ENCODE data around the gene GRAMD4. TPM values are rescaled to one million over a fixed set of nuclear protein-coding genes. Genes with fewer than 3 reads are reported as not detected.

GRAMD4 gene
- total RNA-seq, 1 experiment from 2014 or later, result 8.3 TPM

DNA sequence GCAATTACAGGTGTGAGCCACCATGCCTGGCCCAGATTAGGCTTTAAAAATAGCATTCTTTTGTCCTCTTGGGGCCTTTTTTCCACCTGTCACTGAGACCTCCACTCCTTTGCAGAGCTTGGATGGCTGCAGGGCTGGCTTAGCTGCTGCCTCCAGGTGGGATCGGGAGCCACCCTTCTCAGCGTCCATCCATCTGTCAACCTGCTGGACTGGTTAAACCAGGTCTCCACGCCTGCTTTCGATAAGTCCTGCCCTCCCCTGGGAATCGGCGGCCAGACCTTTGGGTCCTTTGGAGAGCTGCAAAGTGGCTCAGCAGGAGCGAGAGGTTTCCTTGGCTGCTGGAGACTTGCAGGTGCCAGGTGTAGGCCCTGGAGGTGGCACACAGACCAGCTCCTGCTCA, 23.4 kb upstream of the GRAMD4 start:
- no peak for DNase-seq (ENCODE audit: low read depth)

DNA sequence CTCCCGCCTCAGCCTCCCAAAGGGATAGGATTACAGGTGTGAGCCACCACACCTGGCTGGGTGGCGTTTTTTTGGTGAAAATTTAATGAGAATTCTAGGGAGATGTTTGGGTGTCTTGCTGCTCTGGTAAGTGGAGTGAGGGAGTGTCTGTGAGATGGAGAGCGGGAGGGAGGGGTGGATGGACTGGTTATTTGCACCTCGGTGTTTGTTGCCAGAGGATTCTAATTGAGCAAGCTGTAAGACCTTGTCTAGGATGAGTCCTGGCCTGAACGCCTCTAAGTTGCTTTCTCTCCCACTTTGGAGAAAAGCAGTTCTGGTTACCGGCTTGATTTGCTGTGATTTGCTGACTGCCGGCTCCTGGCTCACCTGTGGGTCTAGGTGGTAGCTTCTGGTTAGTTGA, 22.0 kb upstream of the GRAMD4 start:
- no peak for DNase-seq (ENCODE audit: low read depth)

DNA sequence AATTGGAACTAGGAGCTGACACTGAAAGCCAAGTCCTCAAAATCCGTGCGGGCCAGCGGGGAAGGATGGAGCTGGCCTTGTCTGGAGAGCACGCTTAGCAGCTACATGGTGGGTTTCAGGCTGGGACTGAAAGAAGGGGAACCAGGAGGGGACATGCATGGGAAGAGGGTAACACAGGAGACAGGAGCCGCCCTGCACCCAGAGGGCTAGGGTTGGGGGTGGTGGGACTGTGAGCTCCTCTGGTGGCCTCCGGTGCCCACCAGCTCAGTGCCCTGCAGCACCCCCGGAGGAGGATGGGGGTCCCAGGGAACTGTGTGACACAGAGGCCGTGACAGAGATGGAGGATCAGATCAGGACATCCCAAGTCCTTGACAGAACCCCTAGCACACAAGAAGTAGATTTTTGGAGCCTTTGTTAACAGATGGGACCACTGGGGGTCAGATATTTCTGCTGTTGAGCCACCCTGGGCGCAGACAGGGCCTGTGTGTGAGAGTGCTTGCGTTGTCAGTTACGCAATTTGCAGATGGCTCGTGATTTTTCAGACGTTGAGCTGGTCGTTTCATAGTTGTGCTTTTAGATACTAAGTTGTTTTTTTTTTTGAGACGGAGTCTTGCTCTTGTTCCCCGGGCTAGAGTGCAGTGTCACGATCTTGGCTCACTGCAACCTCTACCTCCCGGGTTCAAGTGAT, 21.3 kb upstream of the GRAMD4 start:
- DNase-seq (ENCODE audit: low read depth), result no peak

DNA sequence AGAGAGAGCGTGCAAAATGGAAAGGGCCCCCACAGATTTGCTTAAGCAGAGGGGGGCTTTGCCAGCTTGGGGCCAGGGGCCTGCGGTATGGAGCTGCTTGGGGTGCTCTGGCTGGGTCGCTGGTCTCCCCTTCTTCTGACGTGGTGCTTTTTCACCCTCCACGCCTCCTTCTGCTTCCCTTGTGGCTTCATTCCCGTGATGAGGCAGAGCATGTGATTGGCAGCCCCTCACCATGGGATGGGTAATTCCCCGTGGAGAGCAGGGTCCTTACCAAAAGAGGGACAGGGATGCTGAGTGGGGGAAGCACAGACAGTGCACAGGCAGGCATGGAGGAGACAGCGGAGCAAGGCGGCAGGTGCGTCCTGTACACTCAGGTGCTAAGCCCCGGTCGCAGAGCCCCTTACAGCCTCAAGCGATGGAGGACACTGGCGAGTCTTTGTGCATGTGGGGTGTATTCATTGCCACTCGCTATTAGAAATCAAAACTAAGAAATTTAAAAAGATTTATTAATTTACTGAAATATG, 19.9 kb upstream of the GRAMD4 start:
- no peak for DNase-seq (ENCODE audit: low read depth)

DNA sequence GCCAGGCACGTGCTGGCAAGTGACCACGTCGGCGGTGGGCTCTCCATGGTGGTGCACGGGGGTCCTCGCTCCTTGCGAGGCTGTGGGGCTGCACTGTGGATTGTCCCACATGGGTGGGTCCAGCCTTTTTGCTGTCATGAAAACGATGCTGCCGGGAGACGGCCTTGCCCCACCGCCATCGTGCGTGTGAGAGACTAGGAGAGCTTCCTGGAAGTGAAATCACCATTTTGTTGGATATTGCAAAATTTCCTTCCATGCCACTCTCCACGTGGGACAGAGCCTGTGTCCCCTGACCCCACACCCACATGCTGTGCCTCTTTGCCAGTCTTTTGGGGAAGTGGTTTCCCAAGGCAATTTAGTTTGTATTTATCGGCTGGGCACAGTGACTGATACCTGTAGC, 18.2 kb upstream of the GRAMD4 start:
- no peak for DNase-seq (ENCODE audit: low read depth)

DNA sequence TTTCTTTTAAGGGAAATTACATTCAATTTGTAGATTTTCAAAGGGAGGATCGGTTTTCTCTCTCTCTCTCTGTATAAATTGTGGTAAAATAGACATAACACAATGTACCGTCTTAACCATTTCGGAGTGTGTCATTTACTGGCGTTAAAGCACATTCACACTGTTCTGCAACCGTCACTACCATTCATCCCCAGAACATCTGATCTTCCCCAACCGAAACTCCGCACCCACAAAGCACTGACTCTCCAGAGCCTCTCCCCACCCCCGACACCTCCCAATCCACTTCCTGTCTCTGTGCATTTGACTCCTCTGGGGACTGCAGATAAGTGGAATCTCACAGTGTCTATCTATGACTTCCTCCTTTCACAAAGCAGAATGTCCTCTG, 15.9 kb upstream of the GRAMD4 start:
- DNase-seq (ENCODE audit: low read depth), result no peak

DNA sequence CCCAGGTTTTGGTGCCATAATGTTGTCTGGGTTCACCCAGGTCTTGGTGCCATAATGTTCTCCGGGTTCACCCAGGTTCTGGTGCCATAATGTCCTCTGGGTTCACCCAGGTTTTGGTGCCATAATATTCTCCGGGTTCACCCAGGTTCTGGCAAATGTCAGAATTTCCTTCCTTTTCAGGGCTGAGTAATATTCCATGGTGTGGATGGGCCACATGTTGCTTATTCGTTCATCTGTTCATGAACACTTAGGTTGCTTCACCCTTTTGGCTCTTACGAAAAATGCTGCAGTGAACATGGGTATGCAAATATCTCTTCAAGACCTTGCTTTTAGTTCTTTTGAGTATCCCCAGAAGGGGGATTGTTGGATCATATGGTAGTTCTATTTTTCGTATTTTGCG, 15.1 kb upstream of the GRAMD4 start:
- DNase-seq (ENCODE audit: low read depth), result no peak

DNA sequence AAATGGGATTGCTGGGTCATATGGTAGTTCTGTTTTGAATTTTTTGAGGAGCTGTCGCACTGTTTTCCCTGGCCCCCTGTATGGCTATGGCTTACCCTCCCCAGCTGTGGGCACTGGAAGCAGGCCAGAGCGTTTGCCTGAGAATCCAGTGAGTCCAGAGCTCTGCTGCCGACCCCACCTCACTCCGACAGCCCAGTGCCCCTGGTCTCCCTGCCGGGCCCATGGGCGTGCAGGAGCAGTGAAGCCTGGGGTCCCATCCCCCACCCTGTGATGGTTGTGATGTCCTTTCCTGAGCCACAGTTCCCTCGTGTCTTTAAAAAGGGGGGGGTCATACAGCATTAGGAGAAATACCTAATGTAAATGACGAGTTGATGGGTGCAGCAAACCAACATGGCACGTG, 13.3 kb upstream of the GRAMD4 start:
- no peak for DNase-seq (ENCODE audit: low read depth)

DNA sequence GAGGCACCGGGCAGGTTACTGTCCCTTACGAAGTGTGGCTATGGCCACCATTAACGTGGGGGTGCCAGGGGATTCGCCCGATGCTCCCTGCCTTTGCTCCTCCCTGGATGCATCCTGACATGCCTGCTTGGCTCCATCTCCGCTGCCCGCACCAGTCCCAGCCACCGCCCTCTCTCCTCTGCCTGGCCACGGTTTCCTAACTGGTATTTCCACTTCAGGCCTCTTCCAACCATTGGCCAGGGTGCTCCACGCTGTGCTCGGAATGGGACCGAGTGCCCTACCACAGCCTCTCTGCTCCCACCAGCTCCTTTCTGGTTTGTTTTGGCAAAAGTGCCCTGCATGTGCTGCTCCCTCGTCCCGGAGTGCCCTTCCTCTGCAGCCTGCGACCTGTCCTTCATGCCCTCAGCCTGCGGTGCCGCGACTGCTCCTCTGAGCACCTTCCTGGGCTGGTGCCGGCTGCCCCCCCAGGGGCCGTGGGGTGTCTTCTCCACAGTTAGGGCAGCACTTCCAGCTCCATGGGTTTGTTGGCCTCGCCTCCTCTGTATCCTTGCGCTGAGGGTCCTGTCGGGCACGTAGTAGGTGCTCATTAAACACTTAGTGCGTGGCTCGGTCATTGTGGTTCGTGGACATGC, 12.6 kb upstream of the GRAMD4 start:
- no peak for DNase-seq (ENCODE audit: low read depth)

DNA sequence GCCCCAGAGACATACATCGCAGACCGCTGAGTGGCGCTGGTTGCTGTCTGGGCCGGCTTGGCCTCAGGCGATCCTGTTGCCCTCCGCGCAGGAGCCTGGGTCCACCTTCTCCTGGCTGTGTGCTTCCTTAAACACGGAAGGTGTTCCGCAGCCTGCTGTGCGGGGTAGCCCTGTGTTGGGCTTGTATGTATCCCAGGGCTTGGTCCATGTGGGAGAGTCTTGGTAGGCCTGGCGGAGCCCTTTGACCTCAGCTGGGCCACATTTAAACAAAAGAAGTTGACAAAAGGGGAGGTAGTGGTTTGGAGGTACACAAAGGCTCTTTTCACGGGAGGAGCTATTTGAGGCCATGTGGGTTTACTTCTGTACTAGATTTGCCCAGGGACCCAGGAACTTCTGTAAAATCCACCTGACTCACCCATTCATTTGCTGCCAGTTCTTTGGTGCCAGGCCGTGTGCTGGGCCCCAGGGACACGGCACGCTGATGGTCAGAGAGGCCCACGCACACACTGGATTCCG, 11.0 kb upstream of the GRAMD4 start:
- DNase-seq (ENCODE audit: low read depth), result no peak

DNA sequence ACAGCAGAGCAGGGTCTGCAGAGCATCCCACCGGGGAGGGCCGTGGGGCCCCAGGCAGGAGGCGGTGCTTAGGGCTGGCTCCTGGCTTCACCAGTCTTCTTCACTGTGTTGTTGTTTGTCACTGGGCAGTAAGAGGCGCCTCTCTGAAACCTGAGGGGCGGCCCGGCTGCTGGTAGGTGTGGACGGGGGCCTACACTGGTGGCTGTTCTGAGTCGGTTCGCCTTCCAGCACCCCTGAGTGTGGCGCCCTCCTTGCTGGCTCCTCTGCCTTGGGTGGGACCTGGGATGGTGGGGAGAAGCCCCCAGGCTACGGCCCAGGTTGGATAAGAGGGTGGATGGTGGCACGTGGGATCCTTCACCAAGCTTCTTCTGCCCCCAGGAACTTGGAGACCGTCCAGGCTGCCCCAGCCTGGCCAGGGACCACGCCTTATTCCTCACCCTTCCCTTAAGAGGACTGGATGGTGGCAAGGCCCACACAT, 10.4 kb upstream of the GRAMD4 start:
- no peak for DNase-seq (ENCODE audit: low read depth)

DNA sequence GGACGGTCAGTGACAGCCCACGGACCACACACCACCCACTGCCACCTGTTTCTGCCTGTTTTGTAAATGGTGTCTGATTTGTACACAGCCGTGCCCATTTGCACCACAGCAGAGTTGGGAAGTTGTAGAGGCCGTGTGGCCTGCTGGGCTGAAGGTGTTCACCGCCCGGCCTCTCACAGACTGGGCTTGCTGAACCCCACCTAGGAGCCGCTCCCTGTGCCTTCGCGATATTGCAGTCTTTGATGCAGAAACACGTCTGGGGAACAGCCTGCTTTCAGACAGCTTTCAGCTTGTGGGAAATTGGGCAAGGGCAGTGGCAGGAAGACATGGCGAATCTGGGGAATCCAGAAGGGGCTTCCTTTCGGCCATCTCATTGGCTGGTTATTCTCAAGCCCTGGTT, 9.8 kb upstream of the GRAMD4 start:
- no peak for DNase-seq (ENCODE audit: low read depth)

DNA sequence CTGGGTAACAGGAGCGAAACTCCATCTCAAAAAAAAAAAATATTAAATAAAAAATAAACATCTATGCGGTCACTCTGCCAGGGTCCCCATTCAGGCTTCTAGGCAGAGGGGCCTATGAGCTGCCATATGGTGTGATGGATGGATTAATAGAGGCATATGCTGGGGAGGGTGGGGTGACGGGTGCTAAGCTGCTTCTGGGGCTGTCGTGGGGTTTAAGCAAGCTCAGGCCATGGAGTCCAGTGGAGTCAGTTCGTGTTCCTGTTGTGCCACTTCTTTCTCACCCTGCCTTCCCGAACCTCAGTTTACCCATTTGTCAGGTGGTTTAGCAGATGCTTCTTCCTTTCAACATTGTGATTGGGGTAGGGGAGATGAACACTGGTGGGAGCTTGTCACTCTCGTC, 9.0 kb upstream of the GRAMD4 start:
- DNase-seq (ENCODE audit: low read depth), result no peak

DNA sequence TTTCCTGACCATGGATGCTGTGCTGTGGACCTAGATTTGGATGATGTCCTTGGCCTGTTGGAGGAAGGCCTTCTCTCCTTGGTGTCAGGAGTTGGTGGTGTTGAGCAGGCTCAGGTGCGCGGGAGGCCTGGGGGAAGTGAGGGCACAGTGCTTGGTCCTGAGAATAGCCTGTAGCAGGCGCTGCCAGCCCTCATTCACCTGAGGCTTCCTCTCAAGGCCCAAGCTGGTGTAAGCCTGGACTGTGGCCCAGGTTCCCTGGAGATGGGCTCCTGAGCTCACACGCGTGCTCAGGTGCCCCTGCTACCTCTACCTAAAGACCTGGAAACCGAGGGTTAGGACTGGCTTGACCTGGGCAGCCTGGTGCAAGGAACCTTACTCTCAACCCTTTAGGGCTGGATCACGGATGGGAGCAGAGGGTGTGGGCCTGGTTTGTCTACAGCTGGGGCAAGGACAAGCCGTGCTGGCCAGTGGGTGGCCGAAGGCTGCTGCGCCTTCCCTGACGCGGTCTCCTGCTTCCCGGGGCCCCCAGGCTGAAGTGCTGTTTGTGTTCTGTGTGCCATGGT, 7.8 kb upstream of the GRAMD4 start:
- no peak for DNase-seq (ENCODE audit: low read depth)

DNA sequence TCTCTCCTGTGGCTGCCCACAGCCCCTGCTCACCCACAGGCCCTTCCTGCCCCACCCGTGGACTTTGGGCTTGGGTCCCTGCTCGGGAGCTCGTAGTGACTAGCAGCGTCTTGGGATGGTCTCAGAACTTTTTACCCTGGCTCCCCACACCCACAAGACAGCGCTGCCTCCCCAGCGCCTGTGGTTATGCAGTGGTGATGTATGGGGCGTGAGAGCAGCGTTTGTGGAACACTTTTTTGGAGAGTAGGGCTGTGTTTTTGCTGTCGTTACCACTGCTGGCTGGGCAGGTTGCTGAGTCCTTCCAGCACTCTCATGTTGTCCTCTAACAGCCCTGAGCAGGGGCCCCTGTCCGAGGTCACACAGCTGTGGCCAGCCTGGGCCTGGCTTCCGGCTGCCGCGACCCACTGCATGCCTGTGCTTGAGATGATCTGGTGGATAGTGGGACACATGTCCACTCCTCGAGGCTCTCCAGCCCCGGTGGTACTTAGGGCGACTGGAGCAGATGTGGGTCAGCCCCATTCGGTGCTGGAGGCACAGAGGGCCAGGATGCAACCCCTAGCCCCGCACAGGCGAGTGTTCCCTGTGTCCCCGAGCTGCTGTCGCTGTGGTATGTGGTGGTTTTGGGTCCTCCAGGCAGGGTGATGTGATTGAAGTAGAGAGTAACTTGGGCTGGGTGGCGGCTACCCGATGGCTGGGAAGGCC, 7.1 kb upstream of the GRAMD4 start:
- DNase-seq (ENCODE audit: low read depth), result no peak

DNA sequence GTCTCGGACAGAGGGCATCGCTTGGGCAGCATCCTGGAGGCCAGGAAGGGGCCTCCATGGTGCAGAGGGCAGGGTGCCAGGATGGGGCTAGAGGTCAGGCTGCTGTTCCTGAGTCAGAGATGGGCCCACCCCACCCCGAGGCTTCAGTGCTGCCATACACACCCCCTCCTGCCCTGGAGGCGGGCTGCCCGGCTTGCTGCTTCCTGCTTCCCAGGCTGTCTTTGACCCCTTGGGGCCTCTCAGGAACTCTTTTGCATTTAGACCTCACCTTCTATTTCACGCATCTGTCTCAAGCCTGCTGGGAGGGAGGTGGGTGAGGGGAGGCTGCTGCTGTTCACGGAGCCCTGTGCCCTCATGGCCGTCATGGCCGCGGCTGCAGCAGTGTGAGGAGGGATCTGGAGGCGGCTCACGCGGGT, 6.6 kb upstream of the GRAMD4 start:
- no peak for DNase-seq (ENCODE audit: low read depth)

DNA sequence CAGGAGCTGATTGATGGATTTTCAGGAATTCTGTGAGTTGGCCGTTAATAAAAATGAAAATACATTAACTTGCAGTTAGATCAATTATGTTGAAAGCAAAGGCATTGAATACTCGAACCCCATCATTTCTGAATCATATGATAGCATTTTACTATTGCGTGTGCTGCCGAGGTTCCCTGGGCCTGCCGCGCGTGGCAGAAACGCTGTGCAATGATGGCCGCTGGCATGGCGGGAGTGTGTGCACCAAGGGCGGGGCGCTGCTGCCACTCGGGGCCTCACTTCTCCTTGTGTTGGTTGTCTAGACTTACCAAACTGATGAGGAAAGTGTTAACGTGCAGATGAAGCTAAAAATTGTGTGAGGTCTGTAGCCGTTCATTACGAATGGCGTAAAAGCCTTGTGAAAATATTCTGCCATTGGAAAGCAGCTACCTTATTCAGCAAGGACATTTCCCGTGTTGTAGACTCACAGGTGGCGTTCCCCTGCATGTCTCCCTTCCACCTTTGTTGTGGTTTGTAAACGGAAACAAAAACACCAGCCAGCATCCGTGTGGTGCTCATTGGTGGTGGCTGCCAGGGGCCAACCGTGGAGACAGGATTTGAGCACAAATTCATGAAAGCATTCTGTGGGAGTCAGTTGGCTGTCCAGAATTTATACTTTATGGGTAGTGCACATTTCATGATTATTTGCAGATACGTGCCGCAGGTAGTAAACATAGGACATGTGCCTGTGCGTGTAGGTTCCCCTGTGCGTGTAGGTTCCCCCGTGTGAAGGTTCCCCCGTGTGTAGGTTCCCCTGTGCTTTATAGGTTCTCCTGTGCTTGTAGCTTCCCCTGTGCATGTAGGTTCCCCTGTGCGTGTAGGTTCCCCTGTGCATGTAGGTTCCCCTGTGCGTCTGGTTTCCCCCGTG, 5.9 kb upstream of the GRAMD4 start:
- no peak for DNase-seq (ENCODE audit: low read depth)

DNA sequence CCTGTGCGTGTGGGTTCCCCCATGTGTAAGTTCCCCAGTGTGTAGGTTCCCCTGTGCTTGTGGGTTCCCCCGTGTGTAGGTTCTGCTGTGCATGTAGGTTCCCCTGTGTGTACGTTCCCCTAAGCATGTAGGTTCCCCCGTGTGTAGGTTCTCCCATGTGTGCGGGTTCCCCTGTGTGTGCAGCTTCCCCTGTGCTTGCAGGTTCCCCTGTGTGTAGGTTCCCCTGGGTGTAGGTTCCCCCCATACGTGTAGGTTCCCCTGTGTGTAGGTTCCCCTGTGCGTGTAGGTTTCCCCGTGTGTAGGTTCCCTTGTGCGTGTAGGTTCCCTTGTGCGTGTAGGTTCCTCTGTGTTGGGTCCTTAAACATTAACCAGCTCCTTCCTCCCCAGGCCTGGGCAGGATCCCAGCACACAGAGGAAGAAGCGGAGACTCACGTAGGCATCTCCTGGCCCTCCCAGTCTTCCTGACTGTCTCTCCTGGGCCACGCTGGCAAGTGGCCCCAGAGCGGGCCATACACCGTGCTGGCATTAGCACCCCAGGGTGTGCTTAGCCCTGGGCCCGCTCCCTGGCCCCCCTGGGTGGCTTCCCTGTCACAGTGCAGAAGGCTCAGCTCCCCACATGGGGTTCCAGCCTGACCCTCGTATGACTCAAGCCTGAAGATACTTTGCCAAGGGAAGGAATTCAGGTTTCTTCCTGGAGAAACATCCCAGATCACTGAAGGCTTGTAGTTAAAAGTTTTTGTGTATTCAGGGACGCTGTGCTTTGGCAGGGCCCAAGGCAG, 2.8 kb upstream of the GRAMD4 start:
- DNase-seq (ENCODE audit: low read depth), result no peak

DNA sequence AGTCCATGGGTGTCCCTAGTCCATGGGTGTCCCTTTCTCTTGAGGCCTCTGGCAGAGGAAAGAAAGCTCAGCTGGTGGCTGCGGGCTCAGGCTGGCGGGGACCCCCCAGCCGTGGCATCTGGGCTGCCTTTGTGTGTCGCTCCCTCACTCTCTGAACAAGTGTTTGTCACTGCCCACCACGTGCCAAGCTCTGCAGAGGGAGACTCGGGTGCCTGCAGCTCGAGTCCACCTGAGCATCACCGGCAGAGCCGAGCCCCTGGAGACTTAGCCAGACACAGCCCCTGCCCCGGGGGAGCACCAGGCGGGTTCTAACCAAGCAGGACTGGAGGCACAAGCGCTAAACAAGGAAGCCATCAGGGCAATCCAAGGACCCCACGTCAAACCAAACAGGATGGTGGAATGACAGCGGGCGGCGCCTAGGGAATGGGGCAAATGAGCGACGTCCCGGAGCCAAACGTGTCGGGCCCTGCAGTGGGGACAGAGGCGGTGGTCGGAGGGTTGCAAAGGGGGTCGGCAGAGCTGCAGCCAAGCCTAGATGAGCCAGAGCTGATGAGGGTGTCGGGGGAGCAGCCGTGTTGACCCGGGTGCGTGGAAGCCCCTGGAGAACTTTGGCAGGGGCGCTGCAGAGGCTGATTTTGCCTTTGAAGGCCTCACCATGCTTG, 2.1 kb upstream of the GRAMD4 start:
- DNase-seq (ENCODE audit: low read depth), result no peak

DNA sequence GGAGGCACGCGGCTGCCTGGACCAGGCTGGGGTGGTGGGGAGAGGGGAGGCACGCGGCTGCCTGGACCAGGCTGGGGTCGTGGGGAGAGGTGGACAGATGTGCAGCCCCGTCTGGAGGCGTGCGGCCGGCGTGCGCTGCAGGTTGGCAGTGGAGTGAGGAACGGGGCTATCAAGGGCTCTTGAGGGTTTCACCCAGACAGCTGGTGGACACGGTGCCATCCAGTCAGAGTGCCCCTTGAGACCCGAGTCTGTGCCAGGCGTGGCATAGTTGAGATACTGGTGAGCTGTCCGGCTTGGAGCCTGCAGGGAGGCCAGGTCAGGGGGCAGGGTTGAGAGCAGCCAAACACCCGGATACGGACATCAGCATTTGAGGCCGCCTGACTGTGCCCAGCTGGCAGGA, 1.5 kb upstream of the GRAMD4 start:
- DNase-seq (ENCODE audit: low read depth), result no peak

All from Daoy (cell line).